Stimulated activated CD8-positive, alpha-beta memory T cell treated with anti-CD3 and anti-CD28 coated beads, Interleukin-15, amount 100 ng/mL, for 4 hours (primary cell): ENCODE measurements around the gene IDUA.

Experiments used
- DNase-seq, 2 donors: peaks; one replicate each; pipeline ENCODE4 v3.0.0-alpha.2; 2020; ENCODE audit warnings: low read depth in 2 of 2

The IDUA gene

DNA sequence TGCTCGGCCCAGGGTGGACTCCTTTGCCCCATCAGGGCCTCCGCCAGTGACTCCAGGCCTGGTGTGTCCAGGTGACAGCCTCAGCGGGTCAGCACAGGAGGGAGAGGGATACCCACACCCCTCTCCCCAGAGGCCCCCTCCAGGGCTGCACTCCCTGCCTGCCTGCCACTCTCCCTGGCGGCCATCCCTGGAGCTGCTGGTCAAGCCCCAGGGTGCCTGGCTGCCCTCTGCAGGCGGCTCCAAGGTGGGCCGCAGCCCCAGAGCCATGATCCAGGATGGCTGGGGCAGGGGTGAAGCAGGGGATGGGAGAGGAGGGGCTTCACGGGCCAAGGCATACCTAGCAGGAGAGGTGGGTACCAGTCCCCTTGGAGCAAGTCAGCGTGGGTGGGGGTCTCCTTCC lies 28.3 kb downstream of the IDUA start:
- DNase-seq: no peak

- DNase-seq: no peak
Measured at GRCh38 chr4:1015746-1016145, 28.9 kb downstream of the IDUA start.

DNA sequence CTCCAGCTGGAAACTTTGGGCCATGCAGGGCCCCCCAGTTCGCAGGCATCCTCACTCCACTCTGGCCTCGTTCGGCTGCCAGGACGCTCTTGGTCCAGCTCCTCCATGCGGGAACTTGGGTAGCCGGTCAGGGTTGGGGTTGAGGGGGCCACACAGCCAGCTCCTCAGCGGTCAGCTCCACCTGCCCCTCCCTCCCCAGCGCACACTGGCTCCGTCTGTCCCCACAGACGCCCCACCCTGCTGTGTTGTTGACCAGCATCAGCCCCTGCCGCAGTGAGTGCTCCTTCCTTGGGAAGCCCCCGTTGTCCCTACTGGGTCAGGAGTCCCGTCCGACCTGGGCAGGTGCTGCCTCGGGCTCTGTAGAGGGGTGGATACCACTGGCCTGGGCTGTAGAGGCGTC lies 30.4 kb downstream of the IDUA start:
- DNase-seq: no peak

DNA sequence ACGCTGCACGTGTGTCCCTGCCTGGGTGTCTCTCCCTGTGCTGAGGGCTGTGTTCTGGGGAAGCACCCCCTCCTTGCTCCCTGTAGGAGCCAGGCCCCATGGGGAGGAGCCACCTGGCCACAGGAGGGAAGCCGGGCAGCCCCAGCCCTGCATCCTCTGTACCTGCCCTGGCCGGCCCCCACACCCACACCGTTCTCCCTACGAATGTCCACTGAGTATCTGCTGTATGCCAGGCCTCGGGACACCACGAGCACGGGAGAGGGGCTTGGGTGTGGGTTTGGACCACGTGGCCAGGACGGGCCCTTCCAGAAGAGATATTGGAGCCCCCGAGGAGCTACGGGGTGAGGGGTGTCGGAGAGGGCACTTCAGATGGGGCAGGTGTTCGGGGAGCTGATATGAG lies 30.9 kb downstream of the IDUA start:
- DNase-seq: no peak

DNA sequence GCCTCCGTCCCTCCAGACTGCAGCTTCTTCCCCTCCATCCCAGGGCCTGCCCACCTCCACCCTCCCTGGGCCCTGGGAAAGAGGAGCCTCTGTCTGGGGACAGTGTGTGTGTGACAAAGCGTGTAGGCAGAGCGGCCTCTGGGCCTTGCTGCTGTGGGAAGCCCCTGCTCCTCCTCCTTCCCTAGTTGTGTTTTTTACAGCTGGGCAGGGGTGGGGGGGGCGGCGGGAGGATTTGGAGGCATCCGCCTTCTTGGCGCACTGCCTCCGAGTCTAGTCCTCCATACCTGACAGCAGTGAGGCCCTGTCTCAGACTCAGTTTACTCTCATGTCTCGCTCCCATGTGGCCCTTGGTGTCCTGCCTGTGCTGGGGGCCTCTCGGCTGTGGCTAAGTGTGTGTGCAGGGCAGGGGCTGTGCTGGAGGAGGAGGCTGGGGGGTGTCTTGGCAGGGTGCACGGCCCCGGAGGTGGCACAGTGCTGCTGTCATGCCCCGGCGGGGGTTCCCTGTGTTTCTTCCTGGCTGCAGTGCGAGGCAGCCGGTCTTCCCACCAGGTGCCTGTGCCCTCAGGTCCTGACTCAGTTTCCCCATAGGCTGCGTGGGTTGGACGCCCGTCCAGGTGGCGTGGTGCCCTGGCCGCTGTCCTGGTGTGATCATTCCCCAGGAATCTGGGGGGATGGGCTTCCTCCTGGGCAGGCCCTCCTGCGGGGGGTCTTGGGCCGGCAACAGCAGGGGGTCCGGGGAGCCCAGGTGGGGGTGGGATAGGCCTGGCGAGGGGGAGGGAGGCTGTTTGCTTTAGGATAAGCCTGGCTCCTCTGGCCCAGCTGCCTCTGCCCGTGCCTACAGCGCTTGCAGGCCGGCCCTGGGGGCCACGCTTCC lies 31.5 kb downstream of the IDUA start:
- no peak for DNase-seq

DNA sequence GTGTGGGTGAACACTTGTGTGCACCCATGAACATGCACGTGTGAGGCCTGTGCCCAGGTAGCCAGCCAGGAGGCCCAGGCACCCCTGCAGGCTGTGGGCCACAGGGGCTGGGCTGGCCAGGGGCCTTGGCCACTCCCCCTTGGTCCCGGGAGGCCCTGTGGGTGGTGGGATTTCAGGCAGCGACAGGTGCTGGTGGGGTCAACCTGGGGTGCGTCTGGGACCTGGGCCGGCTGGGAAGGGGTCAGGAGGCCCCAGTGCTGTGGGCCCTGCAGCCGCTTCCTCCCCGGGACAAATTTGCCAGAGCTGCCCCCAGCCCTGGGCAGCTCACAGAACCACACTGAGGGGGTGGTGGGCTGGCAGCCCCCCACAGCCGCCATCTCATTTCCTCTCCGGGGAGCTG lies 32.5 kb downstream of the IDUA start:
- no peak for DNase-seq

DNA sequence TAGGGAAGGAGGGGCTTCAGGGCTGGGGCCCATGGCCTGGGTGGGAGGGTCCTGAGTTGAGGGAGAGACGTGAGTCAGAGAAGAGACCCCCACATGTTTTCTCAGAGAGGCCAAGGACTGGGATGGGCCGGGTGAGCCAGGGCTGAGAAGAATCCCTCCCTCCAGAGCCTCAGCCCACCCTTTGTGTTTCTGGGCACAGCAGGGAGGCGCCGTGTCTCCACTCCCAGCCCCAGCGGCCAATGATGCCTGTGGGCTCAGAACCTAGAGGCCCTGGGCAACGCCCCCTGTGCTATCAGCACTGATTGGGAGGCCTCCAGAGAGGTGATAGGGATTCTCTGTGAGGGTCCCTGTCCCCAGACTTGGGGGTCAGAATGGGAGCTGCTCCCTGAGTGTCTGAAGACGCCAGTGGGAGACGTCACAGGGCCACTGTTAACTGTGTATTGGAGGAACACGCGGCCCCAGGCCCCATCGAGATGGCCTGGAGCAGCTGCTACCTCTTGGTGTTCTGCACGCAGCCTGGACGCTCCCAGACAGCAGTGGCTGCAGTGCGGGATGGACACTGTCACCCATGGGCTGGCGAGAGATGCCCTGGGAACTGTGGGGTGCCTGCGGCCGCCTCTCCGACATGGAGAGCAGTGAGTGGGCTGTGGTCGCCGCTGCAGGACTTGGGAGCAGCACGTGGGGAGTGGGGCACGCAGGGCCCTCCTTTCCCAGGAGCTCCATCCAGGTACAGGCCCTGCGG lies 33.1 kb downstream of the IDUA start:
- DNase-seq: no peak

GRCh38 chr4:1021386-1022050 lies 34.7 kb downstream of the IDUA start:
- DNase-seq: no peak

DNA sequence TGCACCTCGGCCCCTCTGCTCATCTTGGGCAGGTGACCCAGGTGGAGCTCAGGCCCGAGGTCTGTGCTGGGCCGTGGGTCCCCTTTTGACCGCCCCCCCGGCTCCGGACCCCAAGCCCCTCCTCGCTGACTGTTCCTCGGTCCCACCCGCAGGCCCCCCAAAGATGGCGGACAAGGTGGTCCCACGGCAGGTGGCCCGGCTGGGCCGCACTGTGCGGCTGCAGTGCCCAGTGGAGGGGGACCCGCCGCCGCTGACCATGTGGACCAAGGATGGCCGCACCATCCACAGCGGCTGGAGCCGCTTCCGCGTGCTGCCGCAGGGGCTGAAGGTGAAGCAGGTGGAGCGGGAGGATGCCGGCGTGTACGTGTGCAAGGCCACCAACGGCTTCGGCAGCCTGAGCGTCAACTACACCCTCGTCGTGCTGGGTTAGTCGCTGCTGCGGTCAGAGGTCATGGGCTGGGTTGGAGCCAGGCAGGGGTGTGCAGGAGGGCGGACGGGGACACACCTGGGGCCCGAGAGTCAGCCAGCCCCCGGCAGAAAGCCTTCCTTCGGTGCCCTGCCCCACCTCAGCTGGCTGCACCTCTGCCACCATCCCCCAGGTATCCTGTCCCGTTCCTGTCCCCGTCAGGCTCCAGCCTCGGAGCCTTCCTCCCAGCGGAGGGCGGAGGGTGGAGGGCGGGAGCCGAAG lies 35.4 kb downstream of the IDUA start:
- no peak for DNase-seq

DNA sequence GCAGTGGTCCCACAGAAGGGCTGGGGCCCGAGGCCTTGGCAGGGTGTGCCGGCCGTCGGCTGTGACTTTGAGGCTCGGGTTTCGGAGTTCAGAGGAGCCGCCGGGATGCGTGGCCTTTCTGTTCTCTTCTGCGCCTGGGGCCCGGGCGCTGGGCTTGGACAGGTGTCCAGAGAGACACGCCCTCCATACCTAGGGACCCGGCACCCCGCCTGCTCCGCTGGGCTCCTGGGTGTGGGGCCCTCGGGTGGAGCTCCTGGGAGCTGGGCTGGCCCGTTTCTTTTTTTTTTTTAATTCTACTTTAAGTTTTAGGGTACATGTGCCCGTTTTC lies 35.9 kb downstream of the IDUA start:
- DNase-seq: no peak

DNA sequence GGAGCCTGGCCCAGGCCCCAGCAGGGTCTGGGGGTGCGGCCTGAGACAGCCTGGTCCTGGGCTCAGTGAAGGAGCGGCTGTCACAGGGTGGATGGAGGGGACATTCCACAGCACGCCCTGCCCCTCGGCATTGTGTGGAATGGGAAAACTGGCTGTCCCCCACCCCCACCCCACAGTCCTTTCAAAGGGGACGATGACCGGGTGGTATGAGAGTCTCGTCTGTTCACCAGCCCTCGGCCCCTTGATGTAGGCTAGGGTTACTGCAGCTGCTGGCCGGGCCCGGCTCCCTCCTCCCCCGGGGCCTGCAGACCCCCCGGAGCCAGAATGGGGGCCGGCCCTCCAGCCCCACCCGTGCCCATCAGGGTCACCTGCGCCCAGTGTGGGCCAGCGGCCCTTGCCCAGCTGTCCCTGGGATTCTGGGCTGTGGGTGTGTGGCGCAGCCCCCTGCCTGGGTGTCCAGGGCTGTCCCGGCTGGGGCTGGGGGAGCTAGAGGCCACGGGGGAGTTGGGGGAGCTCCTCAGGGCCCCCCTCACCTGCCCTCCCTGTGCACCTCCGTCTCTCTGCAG lies 36.3 kb downstream of the IDUA start:
- no peak for DNase-seq

GRCh38 chr4:1023895-1024740 lies 37.3 kb downstream of the IDUA start:
- no peak for DNase-seq

- no peak for DNase-seq
Measured at GRCh38 chr4:1024882-1025545, 38.2 kb downstream of the IDUA start.

GRCh38 chr4:1026115-1026514 lies 39.3 kb downstream of the IDUA start:
- no peak for DNase-seq

DNA sequence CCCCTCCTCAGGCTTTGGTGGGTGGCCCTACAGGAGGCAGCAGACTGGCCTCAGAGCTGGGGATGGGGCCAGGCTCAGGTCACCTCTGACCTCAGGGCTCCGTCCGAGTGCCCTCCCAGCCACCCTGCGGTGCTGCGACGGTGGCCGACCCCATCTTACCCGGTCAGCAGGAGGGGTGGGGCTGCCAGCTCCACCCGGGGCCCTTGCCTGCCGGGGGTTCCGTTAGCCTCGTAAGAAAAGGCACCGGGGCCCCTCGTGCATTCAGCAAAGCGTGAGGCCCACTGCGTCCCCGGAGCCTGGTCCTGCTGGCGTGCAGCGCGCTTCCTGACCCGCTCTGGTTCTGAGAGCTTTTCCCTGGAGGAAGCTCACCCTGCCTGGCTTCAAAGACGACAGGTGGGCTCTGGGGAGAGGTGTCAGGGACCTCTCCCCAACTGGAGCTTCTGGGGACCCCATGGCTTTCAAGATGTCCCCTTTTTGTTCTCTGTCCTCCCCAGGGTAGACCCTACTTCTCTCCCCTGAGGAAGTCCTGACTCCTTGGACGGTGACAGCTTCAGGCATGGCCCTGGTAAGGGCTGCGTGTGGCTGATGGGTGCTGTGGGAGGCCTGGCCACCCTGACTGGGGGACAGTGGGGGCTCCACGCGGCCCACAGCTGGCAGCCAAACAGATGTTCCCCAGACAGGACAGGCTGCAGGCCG lies 40.5 kb downstream of the IDUA start:
- no peak for DNase-seq

DNA sequence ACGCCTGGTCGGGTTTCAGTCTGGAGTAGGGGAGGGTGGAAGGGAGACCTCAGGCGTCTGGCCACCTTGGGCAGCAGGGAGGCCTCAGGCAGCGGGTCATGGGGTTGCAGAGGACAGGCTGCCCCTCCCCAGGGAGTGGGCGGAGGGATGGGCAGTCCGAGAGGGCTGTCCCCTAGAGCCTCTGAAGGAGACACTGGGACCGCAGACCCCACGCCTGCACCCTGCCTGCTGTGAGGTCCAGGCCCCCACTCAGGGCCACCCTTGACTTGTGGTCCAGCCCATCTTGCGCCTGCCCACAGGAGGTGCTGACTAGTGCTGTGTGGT lies 41.0 kb downstream of the IDUA start:
- DNase-seq: no peak

GRCh38 chr4:1028574-1029220 lies 41.9 kb downstream of the IDUA start:
- no peak for DNase-seq

DNA sequence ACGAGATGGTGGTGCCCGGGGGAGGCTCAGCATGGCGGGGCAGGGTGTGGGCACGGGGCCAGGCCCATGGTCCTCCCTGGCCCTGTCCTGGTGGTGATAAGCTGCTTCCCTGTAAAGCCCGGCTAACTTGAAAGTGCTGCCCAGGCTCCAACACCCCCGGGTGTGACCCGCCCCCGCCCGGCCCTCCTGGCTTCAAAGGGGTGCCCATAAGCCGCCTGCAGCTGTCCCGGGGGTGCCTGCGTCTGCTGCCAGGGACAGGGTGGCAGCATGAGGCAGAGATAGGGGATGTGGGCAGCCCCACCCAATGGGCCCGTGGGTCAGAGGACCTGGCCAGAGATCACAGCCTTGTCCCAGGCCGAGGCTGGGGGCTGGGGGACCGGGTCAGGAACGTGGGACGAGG lies 42.7 kb downstream of the IDUA start:
- DNase-seq: no peak

DNA sequence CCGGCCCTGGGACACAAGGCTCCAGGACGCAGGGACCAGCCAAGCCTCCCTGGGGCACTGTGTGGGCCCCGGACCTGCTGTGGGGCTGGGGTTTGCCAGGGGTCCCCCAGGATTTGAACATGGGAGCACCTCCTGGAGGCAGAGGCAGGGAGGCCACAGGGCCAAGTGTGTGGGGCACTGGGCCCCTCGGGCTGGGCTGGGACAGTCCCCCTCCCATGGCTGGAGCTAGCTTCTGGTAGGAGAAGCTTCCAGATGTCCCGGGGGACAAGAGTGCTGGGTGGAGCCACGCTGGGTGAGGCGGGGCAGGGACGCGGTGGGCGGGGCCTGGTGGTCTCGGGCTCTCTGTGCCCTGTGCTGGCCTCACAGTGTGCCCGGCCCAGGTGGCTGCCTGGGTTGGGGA lies 43.2 kb downstream of the IDUA start:
- no peak for DNase-seq

- no peak for DNase-seq
Measured at GRCh38 chr4:1030559-1030958, 43.7 kb downstream of the IDUA start.
